ENCODE measurements around the gene SLC4A5.

- TF ChIP-seq CTCF (IDR thresholded peaks at IDR 0.05) (no peak), POLR2AphosphoS5 (IDR thresholded peaks at IDR 0.05) (no peak)
Observed at GRCh38 chr2:74225698-74226459, 117.3 kb downstream of the SLC4A5 start.

Data from prostate gland (tissue), 2 donors.